Spleen (tissue), 7 donors: Measurements from ENCODE around the gene ATP5F1D.

ENCODE experiments used
- CTCF ChIP-seq, 11 experiments: fragments of 200-600 bp in 7 of 11; fragments of 450-650 bp in 4 of 11; sonication (generic) in 4 of 11; IDR thresholded peaks in 8 of 11; conservative IDR thresholded peaks in 3 of 11; 1 replicate in 7 of 11; 2 replicates in 4 of 11; pipeline versions ENCODE4 v1.4.0 to v1.8.0; 2016 to 2021; ENCODE audit warnings: antibody characterized with exemption in 11 of 11, inconsistent platforms in 4 of 11, mild to moderate bottlenecking in 1 of 11
- POLR2AphosphoS5 ChIP-seq, 3 donors: sonication (generic); formaldehyde crosslinking; IDR thresholded peaks; one replicate each; pipeline ENCODE4 v1.5.1; 2017; ENCODE audit warnings: antibody characterized with exemption in 3 of 3
- donor health status: DM: no; HTN: no; CAD: no; lungs with moderate emphysema.
- donor health status: DM: no; HTN: no; CAD: no.
- donor health status: DM: no; HTN: no; CAD: no.

GRCh38 chr19:1230783-1231489 lies 10.6 kb upstream of the ATP5F1D start:
- TF ChIP-seq POLR2AphosphoS5 (IDR thresholded peaks at IDR 0.05), result peak in 1 of 3 donors; percentile 30
- no peak for TF ChIP-seq CTCF (IDR thresholded peaks at IDR 0.05 in 8 of 11, conservative IDR thresholded peaks at IDR 0.05 in 3 of 11)
